NB4 (cell line): Measurements from ENCODE around the gene UBAC2.
A peak's percentile ranks its signal among the peaks of the same experiment; 100 is the strongest.

Experiments used
- DNase-seq: peaks from one replicate; pipeline ENCODE4 v3.0.0; 2010; ENCODE audit warnings: low read depth
- H3K4me3 ChIP-seq: one replicate; pipeline ENCODE4 v1.5.1; 2011; ENCODE audit warnings: mild to moderate bottlenecking, low read depth, low read length, moderate library complexity
- MYC ChIP-seq: IDR thresholded peaks from 2 replicates; pipeline ENCODE4 v1.6.1; 2011; ENCODE audit warnings: low read depth, low read length
- POLR2A ChIP-seq: IDR thresholded peaks from 2 replicates; pipeline ENCODE4 v1.6.1; 2011; ENCODE audit warnings: mild to moderate bottlenecking; ENCODE audit not compliant: insufficient read length; ENCODE audit errors: extremely low read depth
- TF ChIP-seq, protein P1 (sequence below): IDR thresholded peaks from 2 replicates; pipeline ENCODE4 v1.6.1; 2011; ENCODE audit warnings: low read depth, low read length
- TF ChIP-seq, protein P2 (sequence below): IDR thresholded peaks from one replicate; pipeline ENCODE4 v1.5.1; 2012; ENCODE audit warnings: low read depth, low read length

Gene UBAC2

DNA sequence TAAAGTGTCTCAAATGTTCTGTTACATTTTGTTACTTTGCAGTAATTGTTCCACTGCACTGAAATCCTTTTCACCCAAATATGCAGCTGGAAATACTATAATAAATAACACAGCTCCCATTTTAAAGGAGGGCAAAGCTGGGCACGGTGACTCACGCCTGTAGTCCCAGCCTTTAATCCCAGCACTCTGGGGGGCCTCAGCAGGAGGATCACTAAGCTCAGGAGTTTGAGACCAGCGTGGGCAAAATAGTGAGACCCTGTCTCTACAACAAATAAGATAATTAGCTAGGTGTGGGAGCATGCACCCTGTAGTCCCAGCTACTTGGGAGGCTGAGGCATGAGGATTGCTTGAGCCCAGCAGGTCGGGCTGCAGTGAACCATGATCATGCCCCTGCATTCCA lies 7.5 kb upstream of the UBAC2 start:
- TF ChIP-seq, protein P1, sequence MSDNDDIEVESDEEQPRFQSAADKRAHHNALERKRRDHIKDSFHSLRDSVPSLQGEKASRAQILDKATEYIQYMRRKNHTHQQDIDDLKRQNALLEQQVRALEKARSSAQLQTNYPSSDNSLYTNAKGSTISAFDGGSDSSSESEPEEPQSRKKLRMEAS: no peak
- no peak for TF ChIP-seq POLR2A
- TF ChIP-seq MYC: no peak
- TF ChIP-seq, protein P2, sequence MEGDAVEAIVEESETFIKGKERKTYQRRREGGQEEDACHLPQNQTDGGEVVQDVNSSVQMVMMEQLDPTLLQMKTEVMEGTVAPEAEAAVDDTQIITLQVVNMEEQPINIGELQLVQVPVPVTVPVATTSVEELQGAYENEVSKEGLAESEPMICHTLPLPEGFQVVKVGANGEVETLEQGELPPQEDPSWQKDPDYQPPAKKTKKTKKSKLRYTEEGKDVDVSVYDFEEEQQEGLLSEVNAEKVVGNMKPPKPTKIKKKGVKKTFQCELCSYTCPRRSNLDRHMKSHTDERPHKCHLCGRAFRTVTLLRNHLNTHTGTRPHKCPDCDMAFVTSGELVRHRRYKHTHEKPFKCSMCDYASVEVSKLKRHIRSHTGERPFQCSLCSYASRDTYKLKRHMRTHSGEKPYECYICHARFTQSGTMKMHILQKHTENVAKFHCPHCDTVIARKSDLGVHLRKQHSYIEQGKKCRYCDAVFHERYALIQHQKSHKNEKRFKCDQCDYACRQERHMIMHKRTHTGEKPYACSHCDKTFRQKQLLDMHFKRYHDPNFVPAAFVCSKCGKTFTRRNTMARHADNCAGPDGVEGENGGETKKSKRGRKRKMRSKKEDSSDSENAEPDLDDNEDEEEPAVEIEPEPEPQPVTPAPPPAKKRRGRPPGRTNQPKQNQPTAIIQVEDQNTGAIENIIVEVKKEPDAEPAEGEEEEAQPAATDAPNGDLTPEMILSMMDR: no peak
- no peak overlapping the region for H3K4me3 ChIP-seq
- DNase-seq: no peak

DNA sequence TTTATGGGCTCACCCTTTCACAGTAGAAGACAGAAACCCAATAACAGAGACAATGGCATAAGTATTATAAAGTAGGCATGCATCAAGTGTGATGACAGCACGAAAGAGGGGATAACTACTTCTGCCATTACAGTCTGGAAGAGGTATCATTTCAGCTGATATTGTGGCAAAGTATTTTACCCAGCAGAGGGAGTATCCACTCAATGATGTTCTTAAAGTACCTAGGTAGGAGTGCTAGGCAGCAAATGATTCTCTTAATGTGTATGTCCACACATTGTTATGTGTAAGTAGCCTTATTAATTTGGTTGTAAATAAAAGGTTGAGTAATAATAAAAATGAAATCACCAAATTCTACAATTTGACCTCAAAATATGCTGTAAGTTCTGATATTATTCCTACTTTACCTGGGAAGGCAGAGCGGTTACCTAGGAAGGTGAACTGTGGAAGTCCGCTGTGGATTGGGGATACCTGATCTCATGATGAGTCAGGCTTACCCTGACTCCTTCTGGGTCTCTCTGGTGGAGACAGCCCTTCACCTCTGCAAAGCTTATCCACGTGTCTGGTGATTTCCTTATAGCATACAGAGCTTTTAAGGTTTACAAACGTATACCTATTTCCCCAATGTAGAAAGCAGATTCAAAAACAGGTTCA lies 4.1 kb upstream of the UBAC2 start:
- TF ChIP-seq, protein P2: no peak
- TF ChIP-seq POLR2A (no peak), MYC (no peak)
- TF ChIP-seq, protein P1: no peak
- H3K4me3 ChIP-seq: no peak overlapping the region
- DNase-seq: peak; percentile 36

DNA sequence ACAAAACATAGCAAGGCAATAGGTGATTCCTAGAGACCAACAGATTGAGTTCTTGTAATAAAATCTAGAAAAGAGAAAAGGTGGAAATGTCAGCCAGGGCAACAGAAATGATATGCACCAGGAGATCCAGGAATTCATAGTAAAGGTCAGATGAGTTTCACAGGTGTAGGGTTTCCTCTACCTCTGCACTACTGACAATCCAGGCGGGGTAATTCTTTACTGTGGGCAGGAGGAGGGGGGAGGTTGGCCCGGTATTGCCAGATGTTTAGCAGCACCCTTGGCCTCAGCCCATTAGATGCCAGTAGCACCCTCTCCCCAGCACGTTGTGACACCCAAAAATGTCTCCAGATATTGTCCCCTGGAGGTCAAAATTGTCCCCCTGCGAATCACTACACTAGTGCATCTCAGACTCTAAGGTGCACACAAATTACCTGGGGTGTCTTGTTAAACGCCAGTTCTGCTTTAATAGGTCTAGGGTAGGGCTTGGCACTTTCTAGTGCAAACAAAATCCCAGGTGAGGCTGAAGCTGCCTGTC lies 3.5 kb upstream of the UBAC2 start:
- no peak for DNase-seq
- TF ChIP-seq, protein P2: no peak
- TF ChIP-seq POLR2A: no peak
- TF ChIP-seq, protein P1: no peak
- no peak for TF ChIP-seq MYC
- no peak overlapping the region for H3K4me3 ChIP-seq

DNA sequence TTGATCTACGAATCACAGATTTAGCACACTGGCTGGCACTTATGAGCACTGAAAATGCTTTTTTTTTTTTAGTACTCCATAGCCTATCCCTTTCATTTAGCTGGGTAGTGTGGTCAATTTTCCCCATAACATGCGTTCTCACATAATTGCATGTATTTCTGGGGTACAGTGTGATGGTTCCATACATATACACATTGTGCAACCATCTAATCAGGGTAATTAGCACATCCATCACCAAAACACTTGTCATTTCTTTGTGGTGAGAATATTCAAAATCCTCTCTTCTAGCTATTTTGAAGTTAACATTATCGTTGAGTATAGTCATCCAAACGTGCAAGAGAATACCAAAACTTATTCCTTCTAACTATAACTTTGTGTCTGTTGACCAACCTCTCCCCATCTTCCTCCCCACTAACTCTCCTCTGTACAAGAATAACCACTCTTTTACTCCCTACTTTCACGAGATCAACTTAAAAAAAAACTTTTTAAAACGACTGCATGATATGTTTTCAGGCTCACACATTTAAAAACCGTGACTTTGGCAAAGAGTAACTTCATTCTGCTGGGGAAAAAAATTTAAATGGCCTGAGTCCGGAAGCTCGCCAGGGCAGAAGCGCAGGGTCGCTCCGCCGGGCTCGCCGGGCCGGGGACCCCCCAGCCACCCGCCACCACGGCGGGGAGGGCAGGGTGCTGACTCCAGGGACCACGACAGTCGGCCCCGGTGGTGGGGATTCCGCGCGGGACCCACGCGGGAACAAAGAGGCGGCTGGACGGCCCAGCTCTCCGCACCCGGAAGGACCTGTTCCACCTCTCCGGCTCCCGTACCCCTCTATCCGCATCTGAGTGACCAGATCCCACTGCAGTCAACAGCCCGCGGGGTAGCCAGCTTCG lies 868 bp upstream of the UBAC2 start:
- DNase-seq: no peak
- H3K4me3 ChIP-seq: peak overlapping the region; percentile 82
- TF ChIP-seq POLR2A (no peak), MYC (no peak)
- TF ChIP-seq, protein P2: no peak
- TF ChIP-seq, protein P1: no peak

DNA sequence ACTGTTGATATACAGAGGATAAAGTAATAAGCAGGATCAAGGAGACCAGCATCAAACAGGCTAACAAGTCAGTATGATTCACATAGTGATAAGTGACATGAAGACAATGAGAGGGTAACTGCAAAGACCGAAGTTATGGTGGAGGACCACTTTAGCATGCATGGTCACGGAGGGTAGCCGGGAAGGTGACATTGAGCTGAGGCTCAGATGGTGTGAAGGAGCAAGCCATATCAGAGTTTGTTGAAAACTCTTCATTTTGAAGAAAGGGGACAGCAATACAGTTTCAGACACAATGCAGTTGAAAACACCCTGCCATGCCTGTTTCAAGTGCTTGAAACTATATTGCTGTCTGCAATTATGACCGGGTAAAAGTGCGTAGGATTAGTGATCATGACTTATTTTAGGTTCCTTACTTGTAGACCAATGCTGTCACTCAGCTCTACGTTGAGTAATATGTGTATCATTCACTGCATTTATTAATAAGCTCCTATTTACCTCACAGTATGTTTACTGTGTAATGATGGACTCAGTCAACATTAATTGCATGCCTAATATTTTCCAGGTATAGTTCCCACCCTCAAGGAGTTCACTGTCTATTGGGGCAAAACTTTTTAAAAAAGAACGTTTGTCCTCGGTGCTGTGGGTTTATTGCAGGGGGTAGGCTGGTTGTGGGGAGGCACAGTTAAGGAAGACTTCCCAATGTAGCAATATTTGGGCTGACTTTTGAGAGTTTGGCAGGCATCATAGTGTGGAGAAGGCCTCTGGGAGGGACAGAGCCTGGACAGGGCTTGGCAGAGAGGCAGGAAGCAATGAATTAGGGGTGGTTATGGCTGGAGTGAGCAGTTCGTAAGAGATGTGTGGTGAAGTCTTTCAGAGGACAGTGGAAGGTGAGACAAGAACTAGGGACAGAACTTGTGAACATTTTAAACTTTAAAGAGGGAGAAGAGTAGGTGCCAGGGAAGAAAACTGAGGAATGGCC lies 3.2 kb downstream of the UBAC2 start:
- TF ChIP-seq, protein P1: no peak
- TF ChIP-seq POLR2A: no peak
- DNase-seq: no peak
- H3K4me3 ChIP-seq: no peak overlapping the region
